ENCODE data around the gene LGI4.

The LGI4 gene

DNA sequence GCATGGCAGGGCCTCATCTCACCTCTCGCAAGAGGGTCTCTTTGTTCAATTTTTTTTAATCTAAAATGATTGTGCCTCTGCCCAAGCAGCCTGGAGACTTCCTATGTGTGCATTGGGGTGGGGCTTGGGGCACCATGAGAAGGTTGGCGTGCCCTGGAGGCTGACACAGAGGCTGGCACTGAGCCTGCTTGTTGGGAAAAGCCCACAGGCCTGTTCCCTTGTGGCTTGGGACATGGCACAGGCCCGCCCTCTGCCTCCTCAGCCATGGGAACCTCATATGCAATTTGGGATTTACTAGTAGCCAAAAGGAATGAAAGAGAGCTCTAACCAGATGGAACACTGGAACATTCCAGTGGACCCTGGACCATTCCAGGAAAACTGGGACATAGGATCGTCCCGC, 11.3 kb downstream of the LGI4 start:
- no peak for DNase-seq (ENCODE audit: low read depth)

DNA sequence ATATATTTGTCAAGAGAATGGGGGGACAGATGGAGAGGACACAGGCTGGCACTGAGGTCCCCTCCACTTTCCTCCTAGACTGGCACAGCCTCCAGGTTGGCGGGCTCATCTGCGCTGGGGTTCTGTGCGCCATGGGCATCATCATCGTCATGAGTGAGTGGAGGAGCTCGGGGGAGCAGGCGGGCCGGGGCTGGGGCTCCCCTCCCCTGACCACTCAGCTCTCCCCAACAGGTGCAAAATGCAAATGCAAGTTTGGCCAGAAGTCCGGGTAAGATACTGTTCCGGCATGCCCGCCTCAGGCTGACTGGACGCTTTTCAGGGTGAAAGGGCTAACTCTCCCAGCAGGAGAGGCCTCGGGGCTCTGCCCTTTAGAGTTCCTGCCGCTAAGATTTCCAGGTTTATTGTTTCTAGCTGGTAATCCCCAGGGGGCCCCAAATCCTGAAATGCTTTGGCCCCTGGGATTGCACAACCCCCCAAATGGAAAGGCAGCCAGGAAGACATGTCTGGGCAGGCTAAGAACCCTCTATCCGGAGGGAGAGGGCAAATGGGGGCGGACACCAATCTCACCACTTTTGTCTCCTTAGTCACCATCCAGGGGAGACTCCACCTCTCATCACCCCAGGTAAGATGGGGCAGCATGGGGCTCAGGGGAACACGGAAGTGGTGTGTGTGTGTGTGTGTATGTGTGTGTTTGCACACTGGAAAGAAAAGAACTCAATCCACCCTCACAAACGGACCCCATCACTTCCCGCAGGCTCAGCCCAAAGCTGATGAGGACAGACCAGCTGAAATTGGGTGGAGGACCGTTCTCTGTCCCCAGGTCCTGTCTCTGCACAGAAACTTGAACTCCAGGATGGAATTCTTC, 11.9 kb downstream of the LGI4 start:
- DNase-seq (ENCODE audit: low read depth) = no peak

DNA sequence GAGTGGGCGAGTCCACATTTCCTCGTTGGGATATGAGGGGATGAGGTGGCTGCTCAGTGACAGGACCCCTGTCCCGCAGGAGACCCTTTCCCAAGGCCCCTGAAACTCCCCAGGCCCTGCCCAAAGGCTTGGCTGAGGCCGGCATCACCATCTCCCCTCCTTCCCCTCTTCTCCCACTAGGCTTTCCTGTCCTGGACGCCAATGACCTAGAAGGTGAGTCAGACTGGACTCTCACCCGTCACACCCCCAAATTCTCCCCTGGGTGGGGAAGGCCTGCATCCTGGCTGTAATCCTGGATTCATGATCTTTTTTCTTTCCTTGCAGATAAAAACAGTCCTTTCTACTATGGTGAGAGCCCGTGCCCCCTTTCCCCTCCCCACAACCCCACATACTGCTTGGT, 14.0 kb downstream of the LGI4 start:
- no peak for DNase-seq (ENCODE audit: low read depth)

DNA sequence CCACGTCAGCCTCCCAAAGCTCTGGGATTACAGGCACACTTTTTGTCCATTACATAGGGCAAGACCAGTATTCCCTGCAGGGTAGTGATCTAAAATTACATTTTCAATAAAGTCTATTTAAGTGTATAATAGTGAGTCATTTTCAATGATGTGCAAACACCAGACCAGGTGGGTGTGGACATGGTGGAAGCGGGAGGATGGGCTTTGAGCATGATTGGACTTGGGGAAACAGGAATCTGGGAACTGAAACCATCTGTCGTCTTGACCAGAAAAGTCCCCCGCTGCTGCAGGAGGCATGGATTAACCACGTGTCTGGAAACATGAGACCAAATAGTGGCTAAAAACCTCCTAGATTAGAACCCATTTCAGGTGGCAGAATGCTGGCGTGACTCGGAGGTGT, 14.4 kb downstream of the LGI4 start:
- DNase-seq (ENCODE audit: low read depth) = no peak

DNA sequence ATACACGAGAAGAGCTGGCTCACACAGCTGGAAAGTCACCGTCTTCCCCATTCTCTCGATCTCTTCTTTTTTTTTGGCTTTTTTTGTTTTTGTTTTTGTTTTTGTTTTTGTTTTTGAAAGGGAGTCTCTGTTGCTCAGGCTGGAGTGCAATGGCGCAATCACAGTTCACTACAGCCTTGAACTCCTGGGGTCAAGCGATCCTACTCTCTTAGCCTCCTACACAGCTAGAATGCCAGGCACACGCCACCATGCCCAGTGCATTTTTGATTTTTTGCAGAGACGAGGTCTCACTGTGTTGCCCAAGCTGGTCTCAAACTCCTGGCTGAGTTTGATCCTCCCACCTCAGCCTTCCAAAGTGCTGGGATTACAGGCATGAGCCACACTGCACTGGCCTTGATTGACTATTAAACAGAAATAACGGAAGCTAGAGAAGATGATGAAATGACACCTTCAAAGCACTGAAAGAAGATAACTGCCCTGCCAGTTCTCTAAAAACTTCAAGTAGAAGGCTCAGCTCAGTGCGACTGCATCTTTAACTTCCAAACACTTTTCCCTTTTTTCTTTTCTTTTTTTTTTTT, 15.2 kb downstream of the LGI4 start:
- no peak for DNase-seq (ENCODE audit: low read depth)

DNA sequence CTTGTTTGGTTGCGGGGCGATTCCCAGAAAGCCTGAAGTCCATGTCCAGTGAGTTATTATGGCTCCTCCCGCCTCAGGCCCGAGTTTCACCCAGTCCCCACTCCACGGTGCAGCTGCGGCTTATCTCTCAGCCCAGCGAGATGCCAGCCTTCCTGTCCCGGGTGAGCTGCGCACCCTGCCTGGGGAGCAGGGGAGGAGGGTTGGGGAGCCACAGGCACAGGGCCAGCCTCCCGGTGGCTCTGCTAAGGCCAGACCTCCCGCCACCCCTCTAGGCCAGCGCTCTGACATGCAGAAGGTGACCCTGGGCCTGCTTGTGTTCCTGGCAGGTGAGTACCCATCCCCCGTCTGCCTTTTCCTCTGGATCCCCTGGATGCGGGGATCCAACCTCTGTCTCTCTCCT, 15.8 kb downstream of the LGI4 start:
- no peak for DNase-seq (ENCODE audit: low read depth)

DNA sequence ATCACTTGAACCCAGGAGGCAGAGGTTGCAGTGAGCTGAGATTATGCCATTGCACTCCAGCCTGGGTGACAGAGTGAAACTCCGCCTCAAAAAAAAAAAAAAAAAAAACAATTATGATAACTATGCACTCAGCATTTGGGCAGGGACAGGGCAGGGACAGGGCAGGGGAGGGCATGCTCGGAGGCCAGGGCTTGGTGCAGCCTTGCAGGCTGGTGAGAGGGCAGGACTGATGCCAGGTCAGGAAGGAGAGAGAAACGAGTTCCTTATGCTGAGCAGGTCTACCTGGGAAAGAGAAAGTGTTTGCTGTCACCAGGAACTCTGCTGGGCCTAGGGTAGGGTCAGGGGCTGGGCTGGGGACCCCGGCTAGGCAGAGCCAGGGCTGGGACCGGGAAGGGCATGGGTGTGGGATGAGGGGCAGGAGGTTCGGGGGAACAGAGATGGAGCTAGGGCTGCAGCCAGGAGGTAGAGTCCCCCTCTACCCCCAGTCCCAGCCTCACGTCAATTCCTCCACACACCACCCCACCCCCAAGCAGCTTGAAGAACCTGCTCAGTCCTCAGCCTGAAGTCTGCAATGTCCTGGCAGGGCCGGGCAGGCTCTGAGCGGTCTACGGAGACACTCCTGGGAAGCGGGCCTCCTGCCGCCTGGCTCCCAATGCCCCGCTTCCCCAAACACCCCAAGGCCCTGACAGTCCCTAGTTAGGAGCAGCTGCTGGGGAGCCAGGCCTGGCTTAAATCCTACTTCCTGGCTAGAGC, 16.4 kb downstream of the LGI4 start:
- DNase-seq (ENCODE audit: low read depth) = no peak

DNA sequence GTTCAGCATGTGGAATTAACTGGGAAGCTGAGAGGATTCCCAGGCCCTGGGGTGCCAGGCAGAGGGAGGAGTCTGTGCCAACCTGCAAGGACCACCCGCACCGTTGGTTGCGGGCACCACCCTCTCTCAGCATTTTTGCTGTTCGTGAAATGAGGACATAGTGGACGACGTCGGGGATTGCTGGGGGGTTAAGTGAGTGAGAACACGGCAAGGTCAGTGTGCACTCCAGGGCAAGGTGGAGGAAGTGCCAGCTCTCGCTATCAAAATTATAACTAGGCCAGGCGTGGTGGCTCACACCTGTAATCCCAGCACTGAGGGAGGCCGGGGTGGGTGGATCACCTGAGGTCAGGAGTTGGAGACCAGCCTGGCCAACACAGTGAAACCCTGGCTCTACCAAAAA, 17.1 kb downstream of the LGI4 start:
- no peak for DNase-seq (ENCODE audit: low read depth)

DNA sequence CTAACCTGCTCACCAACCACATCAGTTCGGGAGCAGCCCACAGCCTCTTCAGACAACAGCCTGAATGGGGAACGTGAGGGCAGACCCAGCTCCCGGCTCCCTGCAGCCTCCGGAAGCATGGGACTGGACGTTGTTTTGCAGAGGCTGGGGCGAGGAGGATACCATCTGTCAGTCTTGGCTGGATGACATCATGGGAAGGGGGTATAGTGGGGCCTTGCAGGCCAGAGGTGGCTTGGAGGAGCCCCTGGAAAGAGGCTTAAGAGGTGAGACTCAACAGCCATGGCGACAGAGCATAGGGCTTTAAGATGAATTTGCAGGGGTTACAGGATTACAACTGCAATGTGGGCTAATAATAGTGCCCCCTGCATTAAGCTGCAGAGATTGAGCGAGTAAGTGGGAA, 17.7 kb downstream of the LGI4 start:
- no peak for DNase-seq (ENCODE audit: low read depth)

DNA sequence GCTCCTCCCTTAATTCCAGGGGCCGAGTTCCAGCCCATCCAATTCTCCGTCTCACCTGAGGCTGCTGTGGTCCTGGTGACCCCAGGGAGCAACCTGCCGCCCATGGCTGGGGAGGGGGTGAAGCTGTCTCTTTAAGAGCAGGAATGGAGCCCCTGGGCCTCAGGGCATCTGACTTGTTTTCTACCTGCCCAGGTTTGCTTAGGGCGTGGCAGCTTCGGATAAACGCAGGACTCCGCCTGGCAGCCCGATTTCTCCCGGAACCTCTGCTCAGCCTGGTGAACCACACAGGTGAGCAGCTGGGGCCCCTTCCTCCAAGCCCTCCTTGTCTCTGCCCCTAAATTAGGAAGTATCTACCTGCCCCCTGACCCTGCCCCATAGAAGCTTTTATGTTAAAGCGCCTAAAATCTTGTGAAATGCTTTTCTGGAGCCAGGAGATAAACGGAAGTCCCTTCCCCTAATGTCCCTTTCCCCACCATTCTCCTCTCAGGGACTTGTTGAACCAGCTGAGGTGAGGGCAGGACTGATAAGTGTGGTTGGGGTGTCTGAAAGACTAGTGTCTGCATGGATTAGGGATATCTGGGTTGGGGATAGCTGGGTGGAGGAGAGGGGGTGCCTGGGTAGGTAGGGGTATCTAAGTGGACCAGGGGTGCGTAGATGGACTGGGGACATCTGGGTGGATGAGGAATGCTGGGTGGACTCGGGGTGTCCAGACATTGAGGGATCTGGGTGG, 18.6 kb downstream of the LGI4 start:
- DNase-seq (ENCODE audit: low read depth) = no peak

DNA sequence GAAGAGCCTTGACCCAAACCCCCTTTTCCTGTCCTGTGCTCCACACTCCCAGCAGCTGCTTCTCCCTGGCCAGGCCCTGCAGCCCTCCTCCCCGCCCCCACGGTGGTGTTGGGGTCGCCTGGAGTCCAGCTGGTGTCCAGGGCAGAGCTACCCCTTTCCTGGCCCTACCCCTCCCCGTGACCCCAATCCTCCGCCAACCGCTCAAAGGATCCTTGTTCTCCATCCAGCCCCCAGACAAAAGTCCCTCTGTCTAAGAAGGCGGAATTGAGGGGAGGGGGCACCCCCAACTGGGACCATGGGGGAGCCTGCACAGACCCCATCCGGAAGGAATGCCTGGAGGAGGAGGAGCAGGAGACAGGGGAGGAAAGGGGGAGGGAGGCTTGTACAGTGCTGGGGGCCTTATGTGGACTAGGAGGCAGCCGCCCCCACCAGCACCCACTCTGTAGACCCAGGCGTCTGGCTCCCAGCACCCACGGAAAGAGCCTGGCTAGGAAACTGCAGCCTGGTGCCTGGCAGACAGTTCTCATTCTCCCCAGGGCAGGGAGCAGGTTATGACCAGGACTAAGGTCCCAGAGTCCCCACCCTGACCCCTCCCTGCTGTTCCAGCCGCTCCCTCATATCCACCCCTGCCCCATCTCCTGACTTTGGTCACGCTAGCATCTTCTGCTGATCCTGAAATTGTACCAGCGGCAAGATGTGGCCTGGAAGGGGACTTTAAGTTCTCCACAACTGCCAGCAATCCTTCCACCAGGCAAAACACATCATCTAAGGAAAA, 19.5 kb downstream of the LGI4 start, which contains the start of gene FXYD3:
TSS of gene FXYD3 (plus strand) at position 647 of the 775 bp plus-strand sequence. CDS start 3,554 bp downstream, outside the sequence.
- no peak for DNase-seq (ENCODE audit: low read depth)

DNA sequence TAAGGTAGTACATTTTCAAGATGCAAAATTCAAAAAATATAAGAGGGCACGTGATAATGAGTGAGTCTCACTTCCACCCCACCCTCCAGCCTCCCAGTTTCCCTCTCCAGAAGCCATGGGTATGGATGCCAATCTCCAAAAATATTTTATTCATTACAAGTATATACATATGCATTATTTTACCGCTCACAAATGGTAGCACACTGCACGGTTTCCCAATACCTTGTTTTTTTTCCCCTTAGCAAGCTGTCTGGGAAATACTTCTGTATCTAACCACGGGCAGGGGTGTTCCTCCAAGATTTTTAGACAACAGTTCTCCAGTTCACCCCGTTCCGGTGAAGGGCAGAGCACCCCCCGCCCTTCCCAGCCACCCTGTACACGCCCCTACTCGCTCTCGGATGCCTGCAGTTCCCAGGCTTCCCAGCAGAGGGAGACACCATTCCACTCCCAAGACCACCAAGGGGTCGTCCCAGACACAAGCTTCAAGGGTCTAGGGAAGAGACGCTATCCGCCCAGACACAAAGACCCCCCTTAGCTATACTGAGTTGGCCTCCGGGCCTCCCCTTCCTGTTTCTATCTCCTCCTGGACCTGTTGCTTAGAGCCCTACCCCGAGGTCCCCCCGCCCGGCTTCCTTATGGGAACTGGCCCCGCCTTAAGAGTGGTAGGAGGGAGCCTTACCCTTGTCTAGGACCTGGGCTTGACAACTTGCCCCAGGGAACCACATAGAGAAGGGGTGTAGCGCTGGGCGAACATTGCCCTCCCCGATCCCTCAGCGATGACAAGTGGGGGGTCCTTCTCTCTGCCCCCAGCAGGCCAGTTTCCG, 20.3 kb downstream of the LGI4 start:
- DNase-seq (ENCODE audit: low read depth) = peak; percentile 64

DNA sequence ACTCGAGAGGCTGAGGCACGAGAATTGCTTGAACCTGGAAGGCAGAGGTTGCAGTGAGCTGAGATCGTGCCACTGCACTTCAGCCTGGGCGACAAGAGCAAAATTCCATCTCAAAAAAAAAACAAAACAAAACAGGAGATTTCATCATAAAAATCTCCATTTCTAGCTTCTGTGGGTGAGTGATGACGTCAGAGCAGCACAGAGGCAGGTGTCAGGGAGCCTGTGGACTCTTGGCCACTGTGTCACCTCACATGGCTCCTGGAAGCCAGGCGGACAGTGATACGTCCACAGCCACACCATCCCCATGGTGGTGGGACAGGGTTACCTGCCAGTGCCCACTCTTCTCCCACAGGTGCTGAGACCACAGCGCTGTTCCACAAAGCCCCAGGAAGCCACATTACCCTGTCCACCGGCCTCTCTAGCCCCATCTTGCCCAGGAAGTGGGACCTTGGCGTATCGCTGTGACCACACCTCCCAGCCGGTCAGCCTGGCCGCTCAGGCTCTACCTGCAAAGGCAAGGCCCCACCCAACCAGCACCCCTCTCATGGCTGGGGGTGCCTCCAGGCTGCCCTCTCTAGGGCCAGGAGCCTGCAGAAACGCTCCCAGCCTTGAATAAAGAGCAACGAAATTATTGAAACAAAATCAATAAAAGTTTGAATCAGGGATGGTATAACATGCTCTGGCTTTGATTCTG, 21.7 kb downstream of the LGI4 start:
- no peak for DNase-seq (ENCODE audit: low read depth)

DNA sequence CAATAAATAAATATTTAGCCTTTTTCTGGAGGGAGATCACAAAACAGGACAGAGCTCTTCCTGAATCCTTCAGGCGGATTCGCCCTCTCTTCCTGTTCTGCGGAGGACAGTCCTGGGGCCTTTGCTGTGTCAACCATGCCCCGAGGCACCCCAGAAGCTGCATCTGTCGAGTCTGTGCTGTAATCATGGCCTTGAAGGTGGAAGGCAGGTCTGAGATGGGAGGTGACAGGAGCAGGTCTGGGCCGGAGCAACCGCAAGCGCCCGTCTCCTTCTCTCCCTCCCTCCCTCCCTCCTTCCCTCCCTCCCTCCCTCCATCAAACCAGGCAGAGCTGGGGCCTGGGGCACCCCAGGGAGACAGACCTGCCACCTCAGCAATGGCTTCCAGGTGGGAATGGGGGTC, 23.9 kb downstream of the LGI4 start:
- DNase-seq (ENCODE audit: low read depth) = no peak

DNA sequence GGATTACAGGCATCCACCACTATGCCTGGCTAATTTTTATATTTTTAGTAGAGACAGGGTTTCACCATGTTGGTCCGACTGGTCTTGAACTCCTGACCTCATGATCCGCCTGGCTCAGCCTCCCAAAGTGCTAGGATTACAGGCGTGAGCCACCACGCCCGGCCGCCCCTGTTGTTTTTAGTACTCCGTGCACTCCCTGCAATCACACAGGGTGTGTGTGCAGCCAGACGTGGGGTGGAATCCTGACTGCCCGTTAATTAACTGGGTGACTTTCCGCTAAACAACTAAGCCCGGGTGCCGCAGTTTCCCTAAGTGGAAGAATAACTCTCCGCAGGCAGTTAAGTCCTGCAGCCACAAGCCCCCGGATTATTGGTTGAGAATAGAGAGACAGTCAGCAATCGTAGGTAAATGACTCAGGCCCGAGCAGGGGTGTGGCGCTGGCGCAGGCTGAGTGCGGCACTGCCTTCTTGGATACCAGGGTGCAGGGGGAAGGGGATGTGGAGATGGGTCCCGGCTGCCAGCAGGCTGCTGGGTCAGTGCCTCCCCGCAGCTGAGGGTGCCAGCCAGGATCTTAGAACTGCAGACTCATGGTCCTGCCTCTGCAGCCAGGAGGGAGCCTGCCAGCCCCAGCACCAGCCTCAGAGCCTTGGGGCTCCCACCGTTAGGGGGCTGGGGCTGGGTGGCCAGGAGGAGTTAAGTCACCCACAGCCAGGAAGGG, 25.3 kb downstream of the LGI4 start:
- no peak for DNase-seq (ENCODE audit: low read depth)

DNA sequence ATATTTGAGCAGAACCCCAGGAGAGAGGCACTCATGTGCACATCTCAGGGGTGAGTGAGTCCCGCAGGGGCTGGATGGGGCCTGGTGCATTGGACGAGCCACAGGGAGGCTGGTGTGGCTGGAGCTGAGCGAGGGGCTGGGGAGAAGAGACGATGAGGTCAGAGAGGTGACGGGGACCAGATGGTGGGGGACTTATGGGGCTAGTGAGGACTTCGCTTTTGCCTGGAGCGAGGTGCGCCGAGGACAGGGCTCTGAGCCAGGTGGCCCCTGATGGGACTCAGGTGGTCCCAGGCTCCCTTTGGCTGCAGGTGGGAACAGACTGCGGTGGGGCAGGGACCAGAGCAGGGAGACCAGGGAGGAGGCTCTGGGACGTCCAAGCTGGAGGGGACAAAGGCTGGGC, 26.1 kb downstream of the LGI4 start:
- DNase-seq (ENCODE audit: low read depth) = no peak

DNA sequence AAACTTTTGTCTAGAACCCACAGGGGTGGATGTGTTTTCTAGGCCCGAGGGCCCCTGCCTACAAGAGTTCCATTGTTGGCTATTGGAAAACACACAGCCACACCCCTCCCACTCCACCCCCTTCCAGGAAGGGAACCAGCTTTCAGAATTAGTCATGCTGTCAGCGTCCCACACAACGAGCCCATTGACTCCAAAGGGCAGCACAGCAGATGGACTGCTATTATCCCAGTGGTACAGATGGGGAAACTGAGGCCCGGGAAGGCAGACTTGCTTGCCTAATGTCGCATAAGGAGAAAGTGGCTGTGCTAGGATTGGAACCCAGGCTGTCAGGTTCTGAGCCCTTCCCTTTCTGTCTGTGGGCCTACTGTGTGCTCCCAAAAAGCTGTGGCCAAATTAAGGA, 27.3 kb downstream of the LGI4 start:
- no peak for DNase-seq (ENCODE audit: low read depth)

DNA sequence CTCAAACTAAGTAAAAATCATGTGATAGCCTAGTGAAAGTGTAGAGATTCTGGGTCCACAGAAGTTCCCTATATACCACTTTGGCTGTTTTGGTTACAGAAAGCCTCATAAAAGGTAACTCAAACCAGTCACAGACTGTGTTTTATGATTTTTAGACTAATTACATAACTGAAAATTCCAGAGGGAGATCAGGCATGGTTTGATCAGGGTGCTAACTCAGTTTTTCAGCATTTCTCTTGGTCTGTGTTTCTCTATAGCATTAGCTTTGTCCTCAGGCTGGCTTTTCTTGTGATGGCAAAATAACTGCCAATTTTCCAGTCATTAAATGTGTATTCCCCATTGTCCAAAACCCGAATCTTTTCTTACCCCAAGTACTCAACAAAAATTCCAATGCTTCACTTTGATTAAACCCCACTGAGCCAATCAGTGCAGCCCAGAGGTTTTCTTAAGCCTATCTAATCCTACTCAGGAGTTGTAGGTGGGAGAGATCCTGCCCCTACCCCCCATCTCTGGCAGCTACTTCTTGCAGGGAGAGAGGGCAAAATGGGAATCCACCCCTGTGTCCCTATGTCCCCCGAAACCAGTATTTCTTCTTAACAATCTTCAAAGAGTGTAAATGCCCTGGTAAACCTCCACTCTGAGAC, 27.8 kb downstream of the LGI4 start:
- DNase-seq (ENCODE audit: low read depth) = no peak

DNA sequence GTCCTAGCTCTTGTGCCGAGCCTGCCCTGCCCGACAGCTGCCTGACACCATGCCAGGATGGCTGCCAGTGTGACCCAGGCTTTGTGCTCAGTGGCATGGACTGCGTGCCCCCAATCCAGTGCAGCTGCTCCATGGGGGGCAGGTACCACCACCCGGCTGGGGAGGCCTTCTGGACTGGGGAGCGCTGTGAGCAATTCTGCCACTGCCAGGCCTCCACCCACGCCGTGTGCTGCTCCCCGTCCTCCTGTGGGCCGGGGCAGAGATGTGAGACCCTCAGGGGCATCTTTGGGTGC, 28.6 kb downstream of the LGI4 start:
- no peak for DNase-seq (ENCODE audit: low read depth)
